HEK293 (cell line): ENCODE results near the gene CADPS2.
"Not testable (repeated sequence)": the region's sequence is repeated elsewhere in the genome, so short reads cannot be mapped to it uniquely, and the experiment has no call there.

Source experiments
- CTCF ChIA-PET: fragments of 350-600 bp; formaldehyde crosslinking; extraction: SDS; loops from one replicate; lab custom pipeline; 2021; ENCODE audit warnings: antibody characterized with exemption; lab: Yijun Ruan, JAX
- POLR2A ChIA-PET: fragments of 300-600 bp; formaldehyde crosslinking; extraction: SDS; loops from one replicate; lab custom pipeline; 2020; ENCODE audit warnings: antibody characterized with exemption, inconsistent platforms; lab: Yijun Ruan, JAX
- H3K27ac ChIP-seq: fragments of 200-500 bp; sonication (Bioruptor generic); 2 replicates; pipeline ENCODE4 v1.5.1; 2014; ENCODE audit warnings: low read depth, low read length, control low read depth, inconsistent platforms; ENCODE audit errors: extremely low read depth
- H3K36me3 ChIP-seq, 2 experiments: fragments of 200-500 bp in 1 of 2; sonication (Bioruptor generic) in 1 of 2; 1 replicate in 1 of 2; 2 replicates in 1 of 2; pipeline ENCODE4 v1.5.1; 2014 to 2017; ENCODE audit warnings: inconsistent platforms in 2 of 2, low read length in 2 of 2; ENCODE audit not compliant: control insufficient read depth in 2 of 2, insufficient read depth in 1 of 2
- H3K4me1 ChIP-seq: fragments of 200-500 bp; sonication (Bioruptor generic); 2 replicates; pipeline ENCODE4 v1.5.1; 2014; ENCODE audit warnings: mild to moderate bottlenecking, low read length, inconsistent platforms; ENCODE audit not compliant: control insufficient read depth, insufficient read depth
- H3K4me3 ChIP-seq: 2 replicates; pipeline ENCODE4 v1.5.1; 2011; ENCODE audit warnings: low read depth, mild to moderate bottlenecking, control low read depth, low read length, moderate library complexity
- H3K9me3 ChIP-seq: fragments of 200-500 bp; sonication (Bioruptor generic); 2 replicates; pipeline ENCODE4 v1.5.1; 2014; ENCODE audit warnings: low read depth, low read length, inconsistent platforms; ENCODE audit not compliant: control insufficient read depth, insufficient read depth
- FEZF1 ChIP-seq: fragments of 450-650 bp; formaldehyde crosslinking; IDR thresholded peaks from 2 replicates; pipeline ENCODE4 v1.5.1; 2016; ENCODE audit warnings: missing biosample characterization, missing genetic modification characterization
- HOXA7 ChIP-seq: sonication (generic); formaldehyde crosslinking; IDR thresholded peaks from 2 replicates; pipeline ENCODE4 v1.8.1; 2022; ENCODE audit warnings: missing genetic modification reagents, borderline replicate concordance
- MEIS1 ChIP-seq: sonication (generic); formaldehyde crosslinking; IDR thresholded peaks from 2 replicates; pipeline ENCODE4 v1.8.1; 2022; ENCODE audit warnings: missing genetic modification reagents, mild to moderate bottlenecking, borderline replicate concordance
- PBX3 ChIP-seq: sonication (generic); formaldehyde crosslinking; IDR thresholded peaks from 2 replicates; pipeline ENCODE4 v1.8.1; 2022; ENCODE audit warnings: mild to moderate bottlenecking, moderate library complexity, missing genetic modification reagents
- PRDM6 ChIP-seq: fragments of 450-650 bp; formaldehyde crosslinking; IDR thresholded peaks from 2 replicates; pipeline ENCODE4 v1.5.1; 2017; ENCODE audit warnings: missing biosample characterization, missing genetic modification characterization
- SP3 ChIP-seq: fragments of 450-650 bp; formaldehyde crosslinking; IDR thresholded peaks from 2 replicates; pipeline ENCODE4 v1.5.1; 2016; ENCODE audit warnings: missing biosample characterization, missing genetic modification characterization
- YY1 ChIP-seq: fragments of 450-650 bp; formaldehyde crosslinking; IDR thresholded peaks from 2 replicates; pipeline ENCODE4 v1.5.1; 2018; ENCODE audit warnings: missing biosample characterization, missing genetic modification characterization
- YY2 ChIP-seq: fragments of 450-650 bp; formaldehyde crosslinking; IDR thresholded peaks from 2 replicates; pipeline ENCODE4 v1.5.1; 2016; ENCODE audit warnings: missing biosample characterization, missing genetic modification characterization
- ZBTB11 ChIP-seq: fragments of 450-650 bp; formaldehyde crosslinking; conservative IDR thresholded peaks from 2 replicates; pipeline ENCODE4 v1.5.1; 2016; ENCODE audit warnings: low read depth, missing biosample characterization, missing genetic modification characterization
- ZBTB17 ChIP-seq: fragments of 450-650 bp; formaldehyde crosslinking; IDR thresholded peaks from 2 replicates; pipeline ENCODE4 v1.5.1; 2016; ENCODE audit warnings: missing biosample characterization, missing genetic modification characterization
- ZIC2 ChIP-seq: fragments of 450-650 bp; formaldehyde crosslinking; IDR thresholded peaks from 2 replicates; pipeline ENCODE4 v1.5.1; 2016; ENCODE audit warnings: missing biosample characterization, missing genetic modification characterization
- ZNF132 ChIP-seq: fragments of 450-650 bp; formaldehyde crosslinking; IDR thresholded peaks from 2 replicates; pipeline ENCODE4 v1.5.1; 2017; ENCODE audit warnings: missing biosample characterization, missing genetic modification characterization, borderline replicate concordance
- ZNF146 ChIP-seq: fragments of 450-650 bp; formaldehyde crosslinking; IDR thresholded peaks from 2 replicates; pipeline ENCODE4 v1.5.1; 2016; ENCODE audit warnings: missing biosample characterization, missing genetic modification characterization
- ZNF155 ChIP-seq: fragments of 450-650 bp; formaldehyde crosslinking; IDR thresholded peaks from 2 replicates; pipeline ENCODE4 v1.5.1; 2016; ENCODE audit warnings: missing biosample characterization, missing genetic modification characterization
- ZNF266 ChIP-seq: fragments of 450-650 bp; formaldehyde crosslinking; IDR thresholded peaks from 2 replicates; pipeline ENCODE4 v1.5.1; 2016; ENCODE audit warnings: missing biosample characterization, missing genetic modification characterization, low read depth
- ZNF473 ChIP-seq: fragments of 450-650 bp; formaldehyde crosslinking; IDR thresholded peaks from 2 replicates; pipeline ENCODE4 v1.5.1; 2017; ENCODE audit warnings: missing biosample characterization, missing genetic modification characterization
- ZNF530 ChIP-seq: fragments of 450-650 bp; formaldehyde crosslinking; IDR thresholded peaks from 2 replicates; pipeline ENCODE4 v1.5.1; 2016; ENCODE audit warnings: low read depth, missing biosample characterization, missing genetic modification characterization
- ZNF558 ChIP-seq: fragments of 450-650 bp; formaldehyde crosslinking; IDR thresholded peaks from 2 replicates; pipeline ENCODE4 v1.5.1; 2016; ENCODE audit warnings: missing biosample characterization, missing genetic modification characterization
- ZNF561 ChIP-seq: fragments of 450-650 bp; IDR thresholded peaks from 2 replicates; pipeline ENCODE4 v1.5.1; 2018; ENCODE audit warnings: missing biosample characterization, missing genetic modification characterization, borderline replicate concordance
- ZNF626 ChIP-seq: fragments of 450-650 bp; sonication (Bioruptor Pico); formaldehyde crosslinking; IDR thresholded peaks from 2 replicates; pipeline ENCODE4 v1.5.1; 2018; ENCODE audit warnings: missing biosample characterization, missing genetic modification characterization, inconsistent platforms
- ZNF677 ChIP-seq: fragments of 450-650 bp; IDR thresholded peaks from 2 replicates; pipeline ENCODE4 v1.5.0; 2018; ENCODE audit warnings: missing biosample characterization, mild to moderate bottlenecking, missing genetic modification characterization, moderate library complexity
- ZNF768 ChIP-seq: fragments of 450-650 bp; formaldehyde crosslinking; IDR thresholded peaks from 2 replicates; pipeline ENCODE4 v1.5.1; 2018; ENCODE audit warnings: missing biosample characterization, mild to moderate bottlenecking, missing genetic modification characterization
- ZSCAN30 ChIP-seq: fragments of 450-650 bp; IDR thresholded peaks from 2 replicates; pipeline ENCODE4 v1.5.1; 2018; ENCODE audit warnings: missing biosample characterization, mild to moderate bottlenecking, missing genetic modification characterization, moderate library complexity

The CADPS2 gene

GRCh38 chr7:122289426-122289825, 596.8 kb downstream of the CADPS2 start:
- no peaks in the 10 kb centered on the region for H3K4me1 ChIP-seq
- H3K36me3 ChIP-seq: no peaks in the 10 kb centered on the region
- H3K4me3 ChIP-seq: no peak overlapping the region
- H3K9me3 ChIP-seq: no peaks in the 10 kb centered on the region
- no peak overlapping the region for H3K27ac ChIP-seq
- TF ChIP-seq ZIC2 (tag by site-specific recombination): no peak
- TF ChIP-seq ZSCAN30: no peak
- no peak for TF ChIP-seq FEZF1 (tag by site-specific recombination)
- no peak for TF ChIP-seq ZNF768
- TF ChIP-seq ZBTB17 (tag by site-specific recombination): no peak
- TF ChIP-seq PBX3 (CRISPR knock-in tag): no peak
- TF ChIP-seq SP3 (tag by site-specific recombination): no peak
- TF ChIP-seq ZNF561 (tag by site-specific recombination): no peak
- ChIA-PET CTCF (interaction anchor here (0.5 to 0.7 kb wide), 2 partner anchors 16 to 242 kb away, joined by 3 read pairs; no protein-coding TSS in a partner anchor), POLR2A (no interaction called here)

GRCh38 chr7:122284608-122285007, 601.7 kb downstream of the CADPS2 start:
- H3K9me3 ChIP-seq, H3K27ac ChIP-seq, H3K4me1 ChIP-seq, POLR2A ChIA-PET, H3K4me3 ChIP-seq, CTCF ChIA-PET, H3K36me3 ChIP-seq: not testable (repeated sequence)
- 0 out of 2 replicates have a peak, but pooled peaks have one; percentile 5 for TF ChIP-seq YY1 (tag by site-specific recombination)

- ChIA-PET POLR2A (no interaction called here), CTCF (interaction anchor here (0.7 kb wide), 2 partner anchors 16 to 26 kb away, joined by 3 read pairs; no protein-coding TSS in a partner anchor)
- no peak for TF ChIP-seq ZNF266 (tag by site-specific recombination)
- no peak for TF ChIP-seq MEIS1 (CRISPR knock-in tag)
- no peak for TF ChIP-seq PRDM6
- no peak for TF ChIP-seq YY2 (tag by site-specific recombination)
- no peak for TF ChIP-seq ZNF473 (tag by site-specific recombination)
- no peaks in the 10 kb centered on the region for H3K9me3 ChIP-seq
- no peaks in the 10 kb centered on the region for H3K4me1 ChIP-seq
- H3K36me3 ChIP-seq: no peaks in the 10 kb centered on the region
- no peak overlapping the region for H3K27ac ChIP-seq
- no peak overlapping the region for H3K4me3 ChIP-seq
Measured at GRCh38 chr7:122273117-122273516, 613.1 kb downstream of the CADPS2 start.

- ChIA-PET POLR2A (no interaction called here), CTCF (interaction anchor here (0.9 kb wide), 1 partner anchor 16 kb away, joined by 3 read pairs; no protein-coding TSS in a partner anchor)
- Histone ChIP-seq H3K36me3 (no peaks in the 10 kb centered on the region), H3K9me3 (no peaks in the 10 kb centered on the region), H3K27ac (no peak overlapping the region), H3K4me3 (no peak overlapping the region), H3K4me1 (no peaks in the 10 kb centered on the region)
- TF ChIP-seq ZBTB11 (tag by site-specific recombination): no peak
- no peak for TF ChIP-seq ZNF146 (tag by site-specific recombination)
- TF ChIP-seq HOXA7: no peak
- TF ChIP-seq MEIS1 (CRISPR knock-in tag): no peak
- no peak for TF ChIP-seq ZNF155
- TF ChIP-seq ZNF558: no peak
- TF ChIP-seq ZNF677 (tag by site-specific recombination): no peak
- TF ChIP-seq ZNF530: no peak
- no peak for TF ChIP-seq ZNF132 (tag by site-specific recombination)
- no peak for TF ChIP-seq ZNF626
Measured at GRCh38 chr7:122269241-122269640, 617.0 kb downstream of the CADPS2 start.
